ENCODE measurements around the gene EMC8. TPM values are rescaled to one million over a fixed set of nuclear protein-coding genes. Genes with fewer than 3 reads are reported as not detected.

EMC8 gene
- total and polyA plus RNA-seq, 10 of the 15 experiments (the other 5 are each of a cell fraction or from before 2014, with no cell fraction given), result 7.8 to 62.0 (median 33.5) TPM

- TF ChIP-seq ATF7 (IDR thresholded peaks at IDR 0.05; ENCODE audit: low read depth), result peak; percentile 70
- no peak for TF ChIP-seq JUND (IDR thresholded peaks at IDR 0.05; ENCODE audit: low read depth, low read length)
- TF ChIP-seq RUNX3 (IDR thresholded peaks at IDR 0.05; ENCODE audit: low read length), result peak; percentile 62; the same call in 1 of the 2 replicates
- no peak for TF ChIP-seq ZBTB11 (CRISPR knock-in tag; IDR thresholded peaks at IDR 0.05)
- TF ChIP-seq ZNF687 (IDR thresholded peaks at IDR 0.05), result no peak
- TF ChIP-seq BRCA1 (IDR thresholded peaks at IDR 0.05; ENCODE audit: low read depth, low read length), result no peak
- no peak for TF ChIP-seq SKIL (IDR thresholded peaks at IDR 0.05; ENCODE audit: low read depth, poor library complexity, severe bottlenecking)
- TF ChIP-seq TAF1 (IDR thresholded peaks at IDR 0.05; ENCODE audit: borderline replicate concordance, low read depth, low read length), result no peak
- TF ChIP-seq MEF2B (IDR thresholded peaks at IDR 0.05; ENCODE audit: partially characterized antibody, poor library complexity, severe bottlenecking), result no peak
- TF ChIP-seq CBX3 (IDR thresholded peaks at IDR 0.05; ENCODE audit: borderline replicate concordance, low read depth), result no peak
- TF ChIP-seq SP1 (IDR thresholded peaks at IDR 0.05; ENCODE audit: low read depth, low read length), result no peak
- TF ChIP-seq POU2F2 (IDR thresholded peaks at IDR 0.05; ENCODE audit: borderline replicate concordance, low read depth, low read length), result peak; percentile 83; the same call in 2 of the 3 replicates
- TF ChIP-seq IRF5 (IDR thresholded peaks at IDR 0.05; ENCODE audit: borderline replicate concordance), result no peak
- peak; percentile 99 for TF ChIP-seq RAD21 (IDR thresholded peaks at IDR 0.05; ENCODE audit: insufficient read depth, low read depth, low read length)
- no peak for TF ChIP-seq ZBTB33 (IDR thresholded peaks at IDR 0.05)
- peak; percentile 23; the same call in 1 of the 2 replicates for TF ChIP-seq DPF2 (IDR thresholded peaks at IDR 0.05)
Measured at GRCh38 chr16:85821390-85822135, 22.2 kb upstream of the EMC8 start (continued).

Data from GM12878 (cell line).